Endothelial cell of umbilical vein (primary cell): ENCODE measurements around the gene MAP4K3. TPM values are rescaled to one million over a fixed set of nuclear protein-coding genes. Genes with fewer than 3 reads are reported as not detected.

Experiments
- BruUV-seq: library from RNA; stranded (reverse); fragments of 400-500 nt; replicated peaks from 2 replicates; lab custom pipeline; 2021; lab: Mats Ljungman, UMichigan
- CTCF ChIA-PET: fragments of 300-600, 350-600 bp; sonication (Branson Sonifier 250); formaldehyde crosslinking; loops from one replicate; lab custom pipeline; 2021; ENCODE audit warnings: antibody characterized with exemption, inconsistent platforms; lab: Charles Lee
- POLR2A ChIA-PET: fragments of 300-600, 350-600 bp; sonication (Branson Sonifier 250); formaldehyde crosslinking; loops from one replicate; lab custom pipeline; 2021; ENCODE audit warnings: antibody characterized with exemption, inconsistent platforms; lab: Charles Lee
- DNase-seq: peaks from one replicate; pipeline ENCODE4 v3.0.0-alpha.2; 2011; ENCODE audit warnings: low read depth, low spot score
- FAIRE-seq: peaks from 2 replicates; lab custom pipeline; 2011; peaks lifted over from hg19 to GRCh38; lab: Jason Lieb, UNC
- H2AFZ ChIP-seq: 2 replicates; pipeline ENCODE4 v1.6.0; 2012; ENCODE audit warnings: low read depth, low read length, control low read depth, inconsistent platforms
- H3K27ac ChIP-seq: 2 replicates; pipeline ENCODE4 v1.5.1; 2011; ENCODE audit warnings: low read depth, mild to moderate bottlenecking, control low read depth, low read length, moderate library complexity; ENCODE audit not compliant: insufficient read depth
- H3K27me3 ChIP-seq, 2 experiments: 2 replicates each; pipeline versions ENCODE4 v1.6.0 to v1.6.1; 2011; ENCODE audit warnings: low read length in 2 of 2, mixed read lengths in 1 of 2; ENCODE audit not compliant: control insufficient read depth in 2 of 2, insufficient read depth in 2 of 2
- H3K36me3 ChIP-seq, 2 experiments: 2 replicates in 1 of 2; 3 replicates in 1 of 2; pipeline ENCODE4 v1.5.1; 2011; ENCODE audit warnings: low read length in 2 of 2, mild to moderate bottlenecking in 1 of 2, moderate library complexity in 1 of 2; ENCODE audit not compliant: control insufficient read depth in 2 of 2, insufficient read depth in 2 of 2; ENCODE audit errors: extremely low read depth in 1 of 2
- H3K4me1 ChIP-seq: 3 replicates; pipeline ENCODE4 v1.5.1; 2011; ENCODE audit warnings: mild to moderate bottlenecking, low read length; ENCODE audit not compliant: control insufficient read depth, insufficient read depth; ENCODE audit errors: extremely low read depth
- H3K4me2 ChIP-seq: 2 replicates; pipeline ENCODE4 v1.6.1; 2011; ENCODE audit warnings: low read length, control low read depth, mixed read lengths; ENCODE audit not compliant: insufficient read depth
- H3K4me3 ChIP-seq, 3 experiments: fragments of 200-600 bp in 1 of 3; sonication (generic), shearing (Covaris generic) in 1 of 3; replicated peaks in 1 of 3; 2 replicates each; pipeline ENCODE4 v1.5.1; 2011 to 2016; ENCODE audit warnings: control low read depth in 3 of 3, low read length in 3 of 3, mild to moderate bottlenecking in 2 of 3, inconsistent platforms in 1 of 3, low read depth in 1 of 3, moderate library complexity in 1 of 3; ENCODE audit not compliant: insufficient read depth in 1 of 3
- H3K79me2 ChIP-seq: 2 replicates; pipeline ENCODE4 v1.6.0; 2012; ENCODE audit warnings: low read length, inconsistent platforms; ENCODE audit not compliant: control insufficient read depth, insufficient read depth
- H3K9ac ChIP-seq: replicated peaks from 2 replicates; pipeline ENCODE3; 2011; ENCODE audit warnings: low read length, control low read depth; ENCODE audit not compliant: insufficient read depth; ENCODE audit errors: extremely low read depth
- H3K9me1 ChIP-seq: replicated peaks from 3 replicates; pipeline ENCODE4 v1.6.0; 2011; ENCODE audit warnings: mild to moderate bottlenecking, low read length; ENCODE audit not compliant: control insufficient read depth, insufficient read depth; ENCODE audit errors: extremely low read depth
- H3K9me3 ChIP-seq: replicated peaks from 2 replicates; pipeline ENCODE4 v1.5.1; 2012; ENCODE audit warnings: low read length, inconsistent platforms; ENCODE audit not compliant: control insufficient read depth, insufficient read depth
- H4K20me1 ChIP-seq: replicated peaks from 2 replicates; pipeline ENCODE3; 2011; ENCODE audit warnings: mild to moderate bottlenecking, low read length; ENCODE audit not compliant: control insufficient read depth, insufficient read depth; ENCODE audit errors: extremely low read depth
- CTCF ChIP-seq, 2 donors: IDR thresholded peaks; 1 replicate in 1 of 2; 2 replicates in 1 of 2; pipeline ENCODE4 v1.5.1; 2011; ENCODE audit warnings: low read length in 2 of 2, mild to moderate bottlenecking in 2 of 2, moderate library complexity in 2 of 2, control low read depth in 1 of 2, inconsistent platforms in 1 of 2, low read depth in 1 of 2; ENCODE audit not compliant: insufficient read depth in 1 of 2; ENCODE audit errors: extremely low read depth in 1 of 2
- EZH2 ChIP-seq: IDR thresholded peaks from 2 replicates; pipeline ENCODE4 v1.6.1; 2012; ENCODE audit warnings: borderline replicate concordance, low read depth, mild to moderate bottlenecking, moderate library complexity, low read length, inconsistent platforms; ENCODE audit not compliant: severe bottlenecking
- FOS ChIP-seq: IDR thresholded peaks from 2 replicates; pipeline ENCODE4 v1.6.1; 2011; ENCODE audit warnings: mild to moderate bottlenecking, low read length, moderate library complexity, borderline replicate concordance; ENCODE audit not compliant: insufficient read depth
- GATA2 ChIP-seq: IDR thresholded peaks from 2 replicates; pipeline ENCODE4 v1.7.0; 2011; ENCODE audit warnings: low read depth, mild to moderate bottlenecking, moderate library complexity, mixed read lengths, low read length; ENCODE audit not compliant: insufficient read length, insufficient read depth
- JUN ChIP-seq: IDR thresholded peaks from 2 replicates; pipeline ENCODE4 v1.6.1; 2011; ENCODE audit warnings: borderline replicate concordance, low read depth; ENCODE audit not compliant: insufficient read length, insufficient read depth
- MAX ChIP-seq: IDR thresholded peaks from 2 replicates; pipeline ENCODE4 v1.6.1; 2011; ENCODE audit not compliant: insufficient read depth, insufficient read length
- MYC ChIP-seq: IDR thresholded peaks from one replicate; pipeline ENCODE4 v1.6.1; 2011; ENCODE audit warnings: mild to moderate bottlenecking, low read depth, low read length
- POLR2A ChIP-seq: IDR thresholded peaks from 2 replicates; pipeline ENCODE4 v1.6.1; 2012; ENCODE audit warnings: low read depth, mild to moderate bottlenecking, control low read depth, low read length
- POLR2AphosphoS5 ChIP-seq: IDR thresholded peaks from 2 replicates; pipeline ENCODE4 v1.6.1; 2012; ENCODE audit warnings: low read depth, mild to moderate bottlenecking, control low read depth, low read length, moderate library complexity; ENCODE audit not compliant: insufficient read depth
- dilution Hi-C: fragments of 300-500 bp; cut with MboI; formaldehyde crosslinking; loops from one replicate; pipeline ENCODE4 v1.15.0; 2019; ENCODE audit warnings: low sequenced_read_pairs; ENCODE audit not compliant: extremely low pct_ligation_motif_present
- intact Hi-C: fragments of 100-400 bp; cut with micrococcal nuclease; formaldehyde crosslinking; loops from one replicate; pipeline ENCODE4 v1.10.0; 2022
- polyA plus RNA-seq, 4 experiments: library from polyadenylated mRNA; depleted of rRNA in 3 of 4; stranded (reverse) in 3 of 4; unstranded in 1 of 4; fragments of >200 nt; gene quantifications; 2 replicates each; pipeline versions ENCODE4 v1.2.1 to v1.2.3, GENCODE V29; 2011 to 2012; ENCODE audit warnings: missing spikeins in 1 of 4
- total RNA-seq: library from RNA; stranded (reverse); gene quantifications from 2 replicates; pipeline ENCODE4 v1.2.3, GENCODE V29; 2021

The MAP4K3 gene
- total and polyA plus RNA-seq, 2 donors (not counting 3 experiments of a cell fraction or from before 2014, with no cell fraction given) = 8.0 to 45.9 TPM

GRCh38 chr2:39362595-39362994, 74.5 kb downstream of the MAP4K3 start:
- no peaks in the 10 kb centered on the region for H3K4me1 ChIP-seq
- ChIA-PET POLR2A (no interaction called here), CTCF (interaction anchor here (1.6 to 3.3 kb wide), 2 partner anchors 17 to 366 kb away, joined by 3 to 9 read pairs; no protein-coding TSS in a partner anchor)
- no peak overlapping the region for H3K4me3 ChIP-seq
- no peak overlapping the region for H2AFZ ChIP-seq
- intact Hi-C loops (no loop called here), dilution Hi-C loops (no loop called here)
- FAIRE-seq (no peak), DNase-seq (no peak)
- H3K79me2 ChIP-seq = peaks cover 16% of the 10 kb centered on the region
- peaks cover 4% of the 10 kb centered on the region for H4K20me1 ChIP-seq
- no peaks in the 10 kb centered on the region for H3K9me1 ChIP-seq
- no TSS peak for BruUV-seq
- H3K27me3 ChIP-seq = no peaks in the 10 kb centered on the region
- peaks cover 11% of the 10 kb centered on the region for H3K9me3 ChIP-seq
- no peak for TF ChIP-seq FOS
- no peak for TF ChIP-seq GATA2
- TF ChIP-seq CTCF (IDR thresholded peaks at IDR 0.05; ENCODE audit: extremely low read depth in 1 of 2, insufficient read depth in 1 of 2, low read depth in 1 of 2, low read length in 2 of 2) = no peak
- no peak for TF ChIP-seq MYC
- no peak for TF ChIP-seq POLR2AphosphoS5
- no peak for TF ChIP-seq POLR2A
- TF ChIP-seq EZH2 = no peak
- no peak for TF ChIP-seq MAX
- TF ChIP-seq JUN = no peak
- H3K4me2 ChIP-seq = no peak overlapping the region
- no peak overlapping the region for H3K9ac ChIP-seq
- no peak overlapping the region for H3K27ac ChIP-seq
- no peaks in the 10 kb centered on the region for H3K36me3 ChIP-seq
